Upper lobe of left lung (tissue), 6 donors: ENCODE data around the gene SBF1. TPM values are rescaled to one million over a fixed set of nuclear protein-coding genes. Genes with fewer than 3 reads are reported as not detected.
"Not testable (repeated sequence)": the region's sequence is repeated elsewhere in the genome, so short reads cannot be mapped to it uniquely, and the experiment has no call there.

Source experiments
- ATAC-seq, 2 donors: fragments of 200-7000 bp; cut with Tn5 transposase; one replicate each; pipeline ENCODE4 v1.9.1; 2022; ENCODE audit warnings: mild to moderate bottlenecking in 2 of 2, moderate library complexity in 2 of 2; ENCODE audit not compliant: low FRiP score in 2 of 2
- DNase-seq, 2 donors: peaks; one replicate each; pipeline ENCODE4 v3.0.0-alpha.2; 2019 to 2020
- H3K27ac ChIP-seq, 4 donors: fragments of 200-600 bp; sonication (generic); one replicate each; pipeline ENCODE4 v1.5.1; 2016 to 2019
- H3K27me3 ChIP-seq, 4 donors: fragments of 200-600 bp; sonication (generic); one replicate each; pipeline ENCODE4 v1.5.1; 2017 to 2019
- H3K36me3 ChIP-seq, 4 donors: fragments of 200-600 bp; sonication (generic); one replicate each; pipeline ENCODE4 v1.5.1; 2016 to 2019
- H3K4me1 ChIP-seq, 4 donors: fragments of 200-600 bp; sonication (generic); one replicate each; pipeline ENCODE4 v1.5.1; 2018 to 2019
- H3K4me3 ChIP-seq, 4 donors: fragments of 200-600 bp; sonication (generic); one replicate each; pipeline ENCODE4 v1.5.1; 2017 to 2019; ENCODE audit warnings: mild to moderate bottlenecking in 2 of 4, moderate library complexity in 1 of 4
- H3K9me3 ChIP-seq, 4 donors: fragments of 200-600 bp; sonication (generic); one replicate each; pipeline ENCODE4 v1.5.1; 2018 to 2019
- CTCF ChIP-seq, 6 experiments: fragments of 450-650 bp in 4 of 6; fragments of 200-600 bp in 2 of 6; sonication (generic) in 2 of 6; IDR thresholded peaks; one replicate each; pipeline ENCODE4 v1.5.1; 2016 to 2019; ENCODE audit warnings: antibody characterized with exemption in 6 of 6
- EP300 ChIP-seq, 4 donors: sonication (generic); formaldehyde crosslinking; IDR thresholded peaks; one replicate each; pipeline ENCODE4 v1.5.1; 2017; ENCODE audit warnings: antibody characterized with exemption in 4 of 4, control low read depth in 2 of 4
- POLR2A ChIP-seq, 4 donors: fragments of 450-650 bp; IDR thresholded peaks; one replicate each; pipeline ENCODE4 v1.5.1; 2016 to 2017; ENCODE audit warnings: antibody characterized with exemption in 4 of 4, mild to moderate bottlenecking in 2 of 4
- POLR2AphosphoS5 ChIP-seq, 2 donors: sonication (generic); formaldehyde crosslinking; IDR thresholded peaks; one replicate each; pipeline ENCODE4 v1.5.1; 2017; ENCODE audit warnings: antibody characterized with exemption in 2 of 2
- WGBS, 2 donors: methylation state at CpG; one replicate each; pipeline ENCODE4 v1.1.5; 2017 to 2018; 5-methylcytosine and 5-hydroxymethylcytosine counted together
- total RNA-seq, 6 donors: library from RNA; depleted of rRNA in 4 of 6; stranded (reverse); fragments of >200 nt in 4 of 6; gene quantifications; one replicate each; pipeline versions ENCODE4 v1.1.0 to v1.2.1, GENCODE V29; 2016 to 2021
- donor health status: DM: no; HTN: no; CAD: no; lungs with moderate emphysema.
- donor health status: DM: no; HTN: yes; CAD: no; lungs with severe emphysema.

The SBF1 gene
- total RNA-seq, 6 donors from 2014 or later = 44.6 to 117 (median 75.7) TPM

DNA sequence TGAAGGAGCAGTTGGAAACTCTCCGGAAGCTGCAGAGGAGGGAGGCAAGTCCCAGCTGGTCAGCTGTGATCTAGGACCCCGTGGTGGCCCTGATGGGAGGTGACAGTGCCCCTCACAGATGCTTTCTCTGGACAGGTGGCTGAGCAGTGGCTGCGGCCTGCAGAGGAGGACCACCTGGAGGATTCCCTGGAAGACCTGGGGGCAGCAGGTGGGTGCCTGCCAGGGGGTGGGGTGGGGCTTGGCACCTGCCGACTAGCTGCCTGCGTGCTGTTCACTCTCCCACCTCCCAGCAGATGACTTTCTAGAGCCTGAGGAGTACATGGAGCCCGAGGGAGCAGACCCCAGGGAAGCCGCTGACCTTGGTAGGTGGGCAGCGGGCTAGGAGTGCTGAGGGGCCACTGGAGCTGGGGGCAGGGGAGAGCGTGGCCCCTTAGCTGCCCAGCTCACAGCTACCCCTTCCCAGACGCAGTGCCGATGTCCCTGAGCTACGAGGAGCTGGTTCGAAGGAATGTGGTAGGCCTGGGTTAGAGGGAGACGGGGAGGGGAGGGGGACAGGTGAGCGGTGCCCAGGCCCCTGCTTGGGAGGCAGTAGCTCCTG lies 47.5 kb upstream of the SBF1 start:
- peaks cover 19 to 30% (median 25%) of the 10 kb centered on the region in 4 donors for H3K4me1 ChIP-seq
- no peaks in the 10 kb centered on the region for H3K27me3 ChIP-seq
- 92 to 93% methylated on average over 3 to 7 of the region's 15 CpGs for WGBS, 2 donors
- H3K36me3 ChIP-seq = peaks cover 24 to 71% (median 60%) of the 10 kb centered on the region in 4 donors
- DNase-seq = no peak
- no peak overlapping the region for H3K4me3 ChIP-seq
- TF ChIP-seq POLR2AphosphoS5 (IDR thresholded peaks at IDR 0.05) (no peak), POLR2A (IDR thresholded peaks at IDR 0.05) (no peak), EP300 (IDR thresholded peaks at IDR 0.05) (no peak), CTCF (IDR thresholded peaks at IDR 0.05) (no peak)
- ATAC-seq = no peak
- no peaks in the 10 kb centered on the region for H3K9me3 ChIP-seq
- no peak overlapping the region for H3K27ac ChIP-seq

GRCh38 chr22:50521710-50522109 lies 46.9 kb upstream of the SBF1 start:
- H3K9me3 ChIP-seq = no peaks in the 10 kb centered on the region
- TF ChIP-seq POLR2AphosphoS5 (IDR thresholded peaks at IDR 0.05) = no peak
- no peak for TF ChIP-seq POLR2A (IDR thresholded peaks at IDR 0.05)
- no peaks in the 10 kb centered on the region for H3K27me3 ChIP-seq
- DNase-seq = no peak
- H3K4me1 ChIP-seq = peaks cover 13 to 24% (median 19%) of the 10 kb centered on the region in 4 donors
- no peak overlapping the region for H3K27ac ChIP-seq
- 92 to 95% methylated on average over 10 of the region's 10 CpGs for WGBS, 2 donors
- no peak overlapping the region for H3K4me3 ChIP-seq
- H3K36me3 ChIP-seq = peaks cover 27 to 77% (median 64%) of the 10 kb centered on the region in 4 donors
- ATAC-seq = no peak

DNA sequence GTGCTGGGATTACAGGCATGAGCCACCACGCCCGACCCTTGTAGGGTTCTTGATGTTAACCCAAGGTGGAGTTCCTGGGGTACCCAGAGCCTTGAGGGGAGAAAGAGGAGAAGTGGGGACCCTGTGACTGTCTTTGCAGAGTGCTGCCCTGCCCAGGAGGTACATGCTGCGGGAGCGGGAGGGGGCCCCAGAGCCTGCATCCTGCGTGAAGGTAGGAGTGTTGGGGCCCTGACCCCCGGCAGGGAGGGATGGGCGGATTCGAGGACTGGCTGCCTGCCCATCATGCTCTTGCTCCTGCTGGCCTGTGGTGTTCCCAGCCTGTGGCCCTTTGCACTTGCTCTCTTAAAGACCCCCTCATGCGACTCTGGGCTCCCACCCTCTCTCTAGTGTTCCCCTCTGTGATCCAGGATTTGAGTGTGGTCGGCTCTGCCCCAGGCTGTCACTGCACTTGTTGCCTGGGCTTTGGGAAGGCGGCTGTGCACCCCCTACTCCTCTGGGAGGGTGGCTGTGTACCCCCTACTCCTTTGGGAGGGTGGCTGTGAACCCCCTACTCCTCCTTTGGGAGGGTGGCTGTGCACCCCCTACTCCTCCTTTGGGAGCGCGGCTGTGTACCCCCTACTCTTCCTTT lies 46.1 kb upstream of the SBF1 start:
- ATAC-seq = no peak
- DNase-seq = no peak
- 89 to 96% methylated on average over 8 to 11 of the region's 13 CpGs for WGBS, 2 donors
- no peaks in the 10 kb centered on the region for H3K27me3 ChIP-seq
- no peak for TF ChIP-seq POLR2AphosphoS5 (IDR thresholded peaks at IDR 0.05)
- TF ChIP-seq POLR2A (IDR thresholded peaks at IDR 0.05) = no peak
- no peak overlapping the region for H3K4me3 ChIP-seq
- peaks cover 12 to 19% (median 16%) of the 10 kb centered on the region in 4 donors for H3K4me1 ChIP-seq
- no peaks in the 10 kb centered on the region for H3K9me3 ChIP-seq
- H3K27ac ChIP-seq = no peak overlapping the region
- H3K36me3 ChIP-seq = peaks cover 27 to 83% (median 65%) of the 10 kb centered on the region in 4 donors

DNA sequence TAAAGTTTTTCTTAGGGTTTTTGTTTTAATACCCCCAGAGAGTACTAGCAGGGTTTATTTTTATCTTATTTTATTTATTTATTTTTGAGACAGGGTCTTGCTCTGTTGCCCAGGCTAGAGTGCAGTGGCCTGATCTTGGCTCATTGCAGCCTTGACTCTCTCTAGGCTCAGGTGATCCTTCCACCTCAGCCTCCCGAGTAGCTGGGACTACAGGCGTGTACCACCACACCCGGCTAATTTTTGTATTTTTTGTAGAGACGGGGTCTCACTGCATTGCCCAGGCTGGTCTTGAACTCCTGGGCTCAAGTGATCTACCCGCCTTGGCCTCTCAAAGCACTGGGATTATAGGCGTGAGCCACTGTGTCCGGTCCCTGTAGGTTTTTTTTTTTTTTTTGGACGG lies 45.3 kb upstream of the SBF1 start:
- not testable (repeated sequence) for ATAC-seq, DNase-seq, H3K4me3 ChIP-seq, H3K27me3 ChIP-seq, H3K27ac ChIP-seq, H3K9me3 ChIP-seq
- 92 to 97% methylated on average over 8 of the region's 8 CpGs for WGBS, 2 donors
- Histone ChIP-seq H3K36me3 (peaks cover 27 to 83% (median 65%) of the 10 kb centered on the region in 4 donors), H3K4me1 (peaks cover 12 to 17% (median 16%) of the 10 kb centered on the region in 4 donors)

DNA sequence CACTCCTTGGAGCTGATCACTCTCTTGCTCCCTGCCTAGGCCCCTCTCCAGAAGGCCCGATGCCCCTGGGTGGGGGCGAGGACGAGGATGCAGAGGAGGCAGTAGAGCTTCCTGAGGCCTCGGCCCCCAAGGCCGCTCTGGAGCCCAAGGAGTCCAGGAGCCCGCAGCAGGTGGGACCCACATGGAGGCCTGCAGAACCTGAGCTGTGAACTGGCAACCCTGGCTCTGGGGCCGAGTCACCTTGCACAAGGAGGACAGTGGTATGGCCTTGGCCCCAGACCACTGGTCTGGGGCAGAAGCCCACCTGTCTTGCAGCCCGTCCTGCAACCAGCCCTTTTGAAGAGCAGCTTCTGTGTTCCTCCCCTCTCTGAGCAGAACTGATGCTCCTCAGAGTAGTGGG lies 44.3 kb upstream of the SBF1 start:
- WGBS, 2 donors = 97% methylated on average over 8 of the region's 8 CpGs; no CpG with 5 or more reads in 1 of the 2 donors

More for the DNA sequence above, 44.3 kb upstream of the SBF1 start:
- Histone ChIP-seq H3K4me1 (peaks cover 4 to 7% (median 6%) of the 10 kb centered on the region in 4 donors), H3K27me3 (no peaks in the 10 kb centered on the region), H3K4me3 (no peak overlapping the region), H3K27ac (no peak overlapping the region), H3K9me3 (no peaks in the 10 kb centered on the region), H3K36me3 (peaks cover 27 to 83% (median 64%) of the 10 kb centered on the region in 4 donors)
- DNase-seq (no peak), ATAC-seq (no peak)
- no peak for TF ChIP-seq POLR2A (IDR thresholded peaks at IDR 0.05)
- TF ChIP-seq EP300 (IDR thresholded peaks at IDR 0.05) = no peak
- TF ChIP-seq CTCF (IDR thresholded peaks at IDR 0.05) = no peak
- no peak for TF ChIP-seq POLR2AphosphoS5 (IDR thresholded peaks at IDR 0.05)
